ENCODE results near the gene SH3BP2.

GRCh38 chr4:2806390-2807355 lies 13.8 kb downstream of the SH3BP2 start:
- TF ChIP-seq CTCF (IDR thresholded peaks at IDR 0.05), result no peak
- TF ChIP-seq POLR2A (IDR thresholded peaks at IDR 0.05), result no peak

All from body of pancreas (tissue), 4 donors.